GM19463 (cell line): ENCODE measurements around the gene OR5H2.

Experiments
- ATAC-seq: cut with Tn5 transposase; IDR thresholded peaks from one replicate; pipeline ENCODE4 v1.9.1; 2021; ENCODE audit warnings: mild to moderate bottlenecking, moderate library complexity; ENCODE audit not compliant: unreplicated experiment

OR5H2 gene

DNA sequence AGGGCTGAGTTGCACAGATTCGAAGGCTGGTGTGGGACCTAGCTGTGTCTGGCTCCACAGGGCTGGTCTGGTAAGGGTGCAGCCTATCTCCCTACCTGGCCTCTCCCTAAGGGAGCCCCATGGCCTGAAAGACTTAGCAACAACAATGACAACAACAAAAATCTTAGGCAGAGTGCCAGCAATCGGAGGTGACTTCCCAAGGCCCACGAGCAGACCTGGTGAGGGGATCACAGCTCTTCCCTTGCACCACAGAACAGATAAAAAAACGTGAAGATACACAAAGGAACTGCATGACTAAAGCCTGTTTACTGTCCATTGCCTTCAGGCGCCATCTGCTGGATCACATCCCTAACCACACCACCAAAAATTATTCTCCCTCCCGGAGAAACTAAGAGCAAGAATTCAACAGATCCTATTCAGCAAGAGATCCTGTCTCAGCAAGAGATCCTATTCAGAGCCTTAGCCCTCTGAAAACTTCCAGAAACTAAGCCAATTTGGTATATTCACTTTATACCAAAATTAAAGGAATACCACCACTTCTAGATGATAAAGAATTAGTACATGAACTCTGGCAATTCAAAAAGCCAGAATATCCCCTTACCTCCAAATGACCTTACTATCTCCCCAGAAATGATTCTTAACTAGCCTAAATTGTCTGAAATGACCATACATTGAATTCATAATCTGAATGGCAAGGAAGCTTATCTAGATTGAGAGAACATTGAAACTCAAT is 47.3 kb downstream of the OR5H2 start:
- ATAC-seq, result peak; percentile 52

- no peak for ATAC-seq
Measured at GRCh38 chr3:98331329-98331728, 49.0 kb downstream of the OR5H2 start.
